B cell (primary cell): ENCODE data around the gene SMARCD2. TPM values are rescaled to one million over a fixed set of nuclear protein-coding genes. Genes with fewer than 3 reads are reported as not detected.

Source experiments
- ATAC-seq: fragments of 200-7000 bp; cut with Tn5 transposase; one replicate; pipeline ENCODE4 v1.10.0; 2021; ENCODE audit warnings: low read depth, mild to moderate bottlenecking, moderate number of reproducible peaks, moderate library complexity
- CTCF ChIA-PET: fragments of 350-600 bp; sonication (Branson Sonifier 250); formaldehyde crosslinking; loops from one replicate; lab custom pipeline; 2021; ENCODE audit warnings: antibody characterized with exemption, inconsistent platforms; lab: Charles Lee
- POLR2A ChIA-PET: fragments of 350-600 bp; sonication (Branson Sonifier 250); formaldehyde crosslinking; loops from one replicate; lab custom pipeline; 2021; ENCODE audit warnings: antibody characterized with exemption; lab: Charles Lee
- DNase-seq: peaks from one replicate; pipeline ENCODE4 v3.0.0; 2013
- H2AFZ ChIP-seq: 2 replicates; pipeline ENCODE4 v1.6.1; 2012; ENCODE audit warnings: mild to moderate bottlenecking, low read depth, low read length; ENCODE audit not compliant: insufficient read depth, poor library complexity, severe bottlenecking
- H3K27ac ChIP-seq, 2 donors: 1 replicate in 1 of 2; 2 replicates in 1 of 2; pipeline ENCODE4 v1.5.1; 2012 to 2013; ENCODE audit warnings: low read length in 2 of 2, mild to moderate bottlenecking in 2 of 2, moderate library complexity in 1 of 2
- H3K27me3 ChIP-seq, 4 experiments: fragments of 200-600 bp in 1 of 4; sonication (generic) in 1 of 4; replicated peaks in 1 of 4; 1 replicate in 2 of 4; 2 replicates in 2 of 4; pipeline versions ENCODE4 v1.6.1 to v1.7.0; 2013 to 2016; ENCODE audit warnings: low read length in 3 of 4, mild to moderate bottlenecking in 2 of 4, mixed read lengths in 1 of 4, moderate library complexity in 1 of 4; ENCODE audit not compliant: insufficient read depth in 4 of 4, control insufficient read depth in 3 of 4; ENCODE audit errors: control extremely low read depth in 1 of 4
- H3K36me3 ChIP-seq, 2 experiments: replicated peaks in 1 of 2; 1 replicate in 1 of 2; 2 replicates in 1 of 2; pipeline versions ENCODE4 v1.6.1 to v1.7.1; 2013; ENCODE audit warnings: low read length in 1 of 2; ENCODE audit not compliant: insufficient read depth in 2 of 2, control insufficient read depth in 1 of 2; ENCODE audit errors: control extremely low read depth in 1 of 2, extremely low read depth in 1 of 2
- H3K4me1 ChIP-seq, 2 donors: fragments of 200-600 bp in 1 of 2; sonication (generic) in 1 of 2; 1 replicate in 1 of 2; 2 replicates in 1 of 2; pipeline versions ENCODE4 v1.5.1 to v1.6.1; 2013 to 2017; ENCODE audit warnings: low read length in 2 of 2; ENCODE audit not compliant: control insufficient read depth in 2 of 2, insufficient read depth in 2 of 2
- H3K4me2 ChIP-seq: replicated peaks from 2 replicates; pipeline ENCODE3; 2012; ENCODE audit warnings: mild to moderate bottlenecking, low read depth, low read length; ENCODE audit not compliant: poor library complexity, severe bottlenecking
- H3K4me3 ChIP-seq, 5 experiments: fragments of 200-600 bp in 1 of 5; sonication (generic) in 1 of 5; 1 replicate in 3 of 5; 2 replicates in 2 of 5; pipeline versions ENCODE4 v1.5.1 to v1.7.0; 2011 to 2016; ENCODE audit warnings: low read length in 4 of 5, mild to moderate bottlenecking in 4 of 5, low read depth in 2 of 5, control low read depth in 1 of 5, moderate library complexity in 1 of 5; ENCODE audit not compliant: insufficient read depth in 1 of 5; ENCODE audit errors: control extremely low read depth in 1 of 5, extremely low read depth in 1 of 5
- H3K79me2 ChIP-seq: fragments of 200-600 bp; sonication (generic); one replicate; pipeline ENCODE4 v1.6.0; 2016; ENCODE audit warnings: low read length; ENCODE audit not compliant: control insufficient read depth, insufficient read depth
- H3K9ac ChIP-seq: fragments of 200-600 bp; sonication (generic); 2 replicates; pipeline ENCODE4 v1.6.1; 2017; ENCODE audit warnings: mild to moderate bottlenecking, low read length, moderate library complexity
- H3K9me3 ChIP-seq, 3 donors: one replicate each; pipeline versions ENCODE4 v1.6.1 to v1.7.1; 2013; ENCODE audit warnings: low read length in 2 of 3; ENCODE audit not compliant: control insufficient read depth in 2 of 3, insufficient read depth in 1 of 3; ENCODE audit errors: control extremely low read depth in 1 of 3
- H4K20me1 ChIP-seq: 2 replicates; pipeline ENCODE4 v1.6.0; 2012; ENCODE audit warnings: mild to moderate bottlenecking, low read length; ENCODE audit not compliant: insufficient read depth, control insufficient read depth, poor library complexity, severe bottlenecking
- H3K27ac Mint-ChIP-seq: one replicate; pipeline ENCODE4 v1.8.0; 2021; ENCODE audit warnings: mixed read lengths
- H3K27me3 Mint-ChIP-seq: one replicate; pipeline ENCODE4 v1.8.0; 2021; ENCODE audit warnings: mixed read lengths
- H3K4me1 Mint-ChIP-seq: one replicate; pipeline ENCODE4 v1.8.0; 2021; ENCODE audit warnings: mixed read lengths
- H3K4me3 Mint-ChIP-seq: one replicate; pipeline ENCODE4 v1.8.0; 2021; ENCODE audit warnings: mixed read lengths
- H3K9me3 Mint-ChIP-seq: one replicate; pipeline ENCODE4 v1.8.0; 2022; ENCODE audit warnings: mixed read lengths; ENCODE audit not compliant: insufficient read depth
- CTCF ChIP-seq: fragments of 200-600 bp; IDR thresholded peaks from one replicate; pipeline ENCODE4 v1.8.0; 2022; ENCODE audit warnings: antibody characterized with exemption, mild to moderate bottlenecking
- EZH2 ChIP-seq: IDR thresholded peaks from 2 replicates; pipeline ENCODE4 v1.6.1; 2012; ENCODE audit warnings: borderline replicate concordance, low read depth, mild to moderate bottlenecking, moderate library complexity, low read length; ENCODE audit not compliant: insufficient read depth, poor library complexity, severe bottlenecking
- WGBS: methylation state at CpG from one replicate; pipeline ENCODE4 v1.1.5; 2013; ENCODE audit warnings: missing lambda C conversion rate; ENCODE audit not compliant: insufficient coverage; 5-methylcytosine and 5-hydroxymethylcytosine counted together
- intact Hi-C: fragments of 100-400 bp; cut with micrococcal nuclease; formaldehyde crosslinking; loops from one replicate; pipeline ENCODE4 v1.10.0; 2022
- polyA plus RNA-seq: library from polyadenylated mRNA; depleted of rRNA; stranded (reverse); fragments of >200 nt; gene quantifications from 2 replicates; pipeline ENCODE4 v1.2.3, GENCODE V29; 2012
- total RNA-seq, 2 donors: library from RNA; stranded (reverse); fragments of 120-200 nt in 1 of 2; gene quantifications; 1 replicate in 1 of 2; 2 replicates in 1 of 2; pipeline versions ENCODE4 v1.2.3 to v1.2.4, GENCODE V29; 2013 to 2022

Gene SMARCD2
- total and polyA plus RNA-seq, 2 donors (not counting 1 experiment from before 2014, with no cell fraction given), result 60.6 to 124 TPM

GRCh38 chr17:63855185-63855584 is 12.7 kb upstream of the SMARCD2 start:
- CTCF ChIA-PET, result interaction anchor here (1.1 kb wide), 1 partner anchor 33 kb away, joined by 4 read pairs; no protein-coding TSS in a partner anchor

GRCh38 chr17:63854709-63855108 is 12.2 kb upstream of the SMARCD2 start:
- intact Hi-C loops, result no loop called here
- no peaks in the 10 kb centered on the region for H3K4me1 ChIP-seq
- ChIA-PET CTCF (interaction anchor here (1.1 kb wide), 1 partner anchor 33 kb away, joined by 4 read pairs; no protein-coding TSS in a partner anchor), POLR2A (no interaction called here)
- H3K9ac ChIP-seq, result no peak overlapping the region
- no peak for ATAC-seq
- H4K20me1 ChIP-seq, result no peaks in the 10 kb centered on the region
- no peak overlapping the region for H3K4me2 ChIP-seq
- Mint-ChIP-seq H3K4me1 (peaks cover 2% of the 10 kb centered on the region), H3K27ac (no peak overlapping the region), H3K4me3 (no peak overlapping the region), H3K27me3 (peaks cover 4% of the 10 kb centered on the region), H3K9me3 (no peaks in the 10 kb centered on the region)
- peaks cover 0 to under 1% (median 0%) of the 10 kb centered on the region in 3 donors for H3K9me3 ChIP-seq
- no peak for DNase-seq
- peaks cover 0 to 4% (median 1%) of the 10 kb centered on the region in 4 experiments for H3K27me3 ChIP-seq
- no peak overlapping the region for H3K27ac ChIP-seq
- no peak overlapping the region for H3K4me3 ChIP-seq
- TF ChIP-seq CTCF (no peak), EZH2 (no peak)
- H3K36me3 ChIP-seq, result no peaks in the 10 kb centered on the region
- H3K79me2 ChIP-seq, result no peaks in the 10 kb centered on the region
- 94% methylated on average over 5 of the region's 5 CpGs for WGBS
- no peak overlapping the region for H2AFZ ChIP-seq

More at GRCh38 chr17:63855185-63855584, 12.7 kb upstream of the SMARCD2 start:
- TF ChIP-seq EZH2, result no peak
- no peak for TF ChIP-seq CTCF
- peaks cover 8% of the 10 kb centered on the region for H3K27me3 Mint-ChIP-seq
- Histone ChIP-seq H3K36me3 (no peaks in the 10 kb centered on the region), H3K79me2 (no peaks in the 10 kb centered on the region), H3K4me1 (no peaks in the 10 kb centered on the region), H3K27ac (no peak overlapping the region), H3K4me3 (no peak overlapping the region), H3K4me2 (no peak overlapping the region), H2AFZ (no peak overlapping the region), H3K9me3 (no peaks in the 10 kb centered on the region), H4K20me1 (no peaks in the 10 kb centered on the region), H3K27me3 (peaks cover 0 to 5% (median 2%) of the 10 kb centered on the region in 4 experiments), H3K9ac (no peak overlapping the region)
- WGBS, result 92% methylated on average over 7 of the region's 8 CpGs
- H3K4me3 Mint-ChIP-seq, result no peak overlapping the region
- intact Hi-C loops, result no loop called here
- DNase-seq, result no peak
- no peaks in the 10 kb centered on the region for H3K4me1 Mint-ChIP-seq
- no peak overlapping the region for H3K27ac Mint-ChIP-seq
- ATAC-seq, result no peak
- POLR2A ChIA-PET, result no interaction called here
- no peaks in the 10 kb centered on the region for H3K9me3 Mint-ChIP-seq
